ENCODE results near the gene DDX39A.

GRCh38 chr19:14405380-14405757, 13.8 kb downstream of the DDX39A start:
- TF ChIP-seq CTCF (IDR thresholded peaks at IDR 0.05) (peak; percentile 38), EZH2 (IDR thresholded peaks at IDR 0.05) (no peak), EZH2phosphoT487 (IDR thresholded peaks at IDR 0.05) (no peak)

Measured in neural progenitor cell (in vitro differentiated cells).